HL-60 (cell line): ENCODE results near the gene TMEM141.
"Not testable (repeated sequence)": the region's sequence is repeated elsewhere in the genome, so short reads cannot be mapped to it uniquely, and the experiment has no call there.

Experiments used
- DNase-seq, 2 experiments: peaks; one replicate each; pipeline ENCODE4 v3.0.0-alpha.2; 2010 to 2020; ENCODE audit warnings: low read depth in 1 of 2, low spot score in 1 of 2
- H3K27ac ChIP-seq: fragments of 250-450 bp; sonication (Bioruptor Pico); replicated peaks from 2 replicates; pipeline ENCODE4 v1.5.1; 2020; ENCODE audit warnings: mild to moderate bottlenecking, moderate library complexity
- H3K27me3 ChIP-seq: fragments of 250-450 bp; sonication (Bioruptor Pico); 2 replicates; pipeline ENCODE4 v1.5.1; 2021; ENCODE audit warnings: mild to moderate bottlenecking, moderate library complexity; ENCODE audit not compliant: insufficient read depth, poor library complexity, severe bottlenecking
- H3K4me3 ChIP-seq: replicated peaks from 2 replicates; pipeline ENCODE4 v1.5.1; 2011; ENCODE audit warnings: mild to moderate bottlenecking, control low read depth, low read length; ENCODE audit not compliant: insufficient read depth
- GABPA ChIP-seq: IDR thresholded peaks from 2 replicates; pipeline ENCODE4 v1.6.1; 2012; ENCODE audit warnings: low read depth
- POLR2AphosphoS5 ChIP-seq: IDR thresholded peaks from 2 replicates; pipeline ENCODE4 v1.6.1; 2012; ENCODE audit warnings: low read depth
- SPI1 ChIP-seq: IDR thresholded peaks from 2 replicates; pipeline ENCODE4 v1.6.1; 2012; ENCODE audit warnings: low read depth, mild to moderate bottlenecking, borderline replicate concordance
- TF ChIP-seq, protein P1 (sequence below): IDR thresholded peaks from one replicate; pipeline ENCODE4 v1.5.1; 2011; ENCODE audit warnings: low read length, control low read depth, inconsistent platforms; ENCODE audit not compliant: insufficient read depth
- TF ChIP-seq, protein P2 (sequence below): IDR thresholded peaks from 2 replicates; pipeline ENCODE4 v1.6.1; 2012; ENCODE audit warnings: low read depth; ENCODE audit not compliant: insufficient replicate concordance

The TMEM141 gene

GRCh38 chr9:136839229-136840139 lies 48.3 kb downstream of the TMEM141 start:
- no peak for TF ChIP-seq POLR2AphosphoS5
- no peak for TF ChIP-seq GABPA
- TF ChIP-seq SPI1 = no peak
- TF ChIP-seq, protein P1, sequence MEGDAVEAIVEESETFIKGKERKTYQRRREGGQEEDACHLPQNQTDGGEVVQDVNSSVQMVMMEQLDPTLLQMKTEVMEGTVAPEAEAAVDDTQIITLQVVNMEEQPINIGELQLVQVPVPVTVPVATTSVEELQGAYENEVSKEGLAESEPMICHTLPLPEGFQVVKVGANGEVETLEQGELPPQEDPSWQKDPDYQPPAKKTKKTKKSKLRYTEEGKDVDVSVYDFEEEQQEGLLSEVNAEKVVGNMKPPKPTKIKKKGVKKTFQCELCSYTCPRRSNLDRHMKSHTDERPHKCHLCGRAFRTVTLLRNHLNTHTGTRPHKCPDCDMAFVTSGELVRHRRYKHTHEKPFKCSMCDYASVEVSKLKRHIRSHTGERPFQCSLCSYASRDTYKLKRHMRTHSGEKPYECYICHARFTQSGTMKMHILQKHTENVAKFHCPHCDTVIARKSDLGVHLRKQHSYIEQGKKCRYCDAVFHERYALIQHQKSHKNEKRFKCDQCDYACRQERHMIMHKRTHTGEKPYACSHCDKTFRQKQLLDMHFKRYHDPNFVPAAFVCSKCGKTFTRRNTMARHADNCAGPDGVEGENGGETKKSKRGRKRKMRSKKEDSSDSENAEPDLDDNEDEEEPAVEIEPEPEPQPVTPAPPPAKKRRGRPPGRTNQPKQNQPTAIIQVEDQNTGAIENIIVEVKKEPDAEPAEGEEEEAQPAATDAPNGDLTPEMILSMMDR = no peak
- TF ChIP-seq, protein P2, sequence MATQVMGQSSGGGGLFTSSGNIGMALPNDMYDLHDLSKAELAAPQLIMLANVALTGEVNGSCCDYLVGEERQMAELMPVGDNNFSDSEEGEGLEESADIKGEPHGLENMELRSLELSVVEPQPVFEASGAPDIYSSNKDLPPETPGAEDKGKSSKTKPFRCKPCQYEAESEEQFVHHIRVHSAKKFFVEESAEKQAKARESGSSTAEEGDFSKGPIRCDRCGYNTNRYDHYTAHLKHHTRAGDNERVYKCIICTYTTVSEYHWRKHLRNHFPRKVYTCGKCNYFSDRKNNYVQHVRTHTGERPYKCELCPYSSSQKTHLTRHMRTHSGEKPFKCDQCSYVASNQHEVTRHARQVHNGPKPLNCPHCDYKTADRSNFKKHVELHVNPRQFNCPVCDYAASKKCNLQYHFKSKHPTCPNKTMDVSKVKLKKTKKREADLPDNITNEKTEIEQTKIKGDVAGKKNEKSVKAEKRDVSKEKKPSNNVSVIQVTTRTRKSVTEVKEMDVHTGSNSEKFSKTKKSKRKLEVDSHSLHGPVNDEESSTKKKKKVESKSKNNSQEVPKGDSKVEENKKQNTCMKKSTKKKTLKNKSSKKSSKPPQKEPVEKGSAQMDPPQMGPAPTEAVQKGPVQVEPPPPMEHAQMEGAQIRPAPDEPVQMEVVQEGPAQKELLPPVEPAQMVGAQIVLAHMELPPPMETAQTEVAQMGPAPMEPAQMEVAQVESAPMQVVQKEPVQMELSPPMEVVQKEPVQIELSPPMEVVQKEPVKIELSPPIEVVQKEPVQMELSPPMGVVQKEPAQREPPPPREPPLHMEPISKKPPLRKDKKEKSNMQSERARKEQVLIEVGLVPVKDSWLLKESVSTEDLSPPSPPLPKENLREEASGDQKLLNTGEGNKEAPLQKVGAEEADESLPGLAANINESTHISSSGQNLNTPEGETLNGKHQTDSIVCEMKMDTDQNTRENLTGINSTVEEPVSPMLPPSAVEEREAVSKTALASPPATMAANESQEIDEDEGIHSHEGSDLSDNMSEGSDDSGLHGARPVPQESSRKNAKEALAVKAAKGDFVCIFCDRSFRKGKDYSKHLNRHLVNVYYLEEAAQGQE = no peak
- H3K27me3 ChIP-seq = peaks cover 5% of the 10 kb centered on the region
- DNase-seq = no peak
- no peak overlapping the region for H3K4me3 ChIP-seq
- H3K27ac ChIP-seq = no peak overlapping the region

GRCh38 chr9:136840140-136840876 lies 49.2 kb downstream of the TMEM141 start:
- TF ChIP-seq POLR2AphosphoS5 = no peak
- no peak overlapping the region for H3K27ac ChIP-seq
- peaks cover 6% of the 10 kb centered on the region for H3K27me3 ChIP-seq
- DNase-seq = no peak
- H3K4me3 ChIP-seq = no peak overlapping the region

DNA sequence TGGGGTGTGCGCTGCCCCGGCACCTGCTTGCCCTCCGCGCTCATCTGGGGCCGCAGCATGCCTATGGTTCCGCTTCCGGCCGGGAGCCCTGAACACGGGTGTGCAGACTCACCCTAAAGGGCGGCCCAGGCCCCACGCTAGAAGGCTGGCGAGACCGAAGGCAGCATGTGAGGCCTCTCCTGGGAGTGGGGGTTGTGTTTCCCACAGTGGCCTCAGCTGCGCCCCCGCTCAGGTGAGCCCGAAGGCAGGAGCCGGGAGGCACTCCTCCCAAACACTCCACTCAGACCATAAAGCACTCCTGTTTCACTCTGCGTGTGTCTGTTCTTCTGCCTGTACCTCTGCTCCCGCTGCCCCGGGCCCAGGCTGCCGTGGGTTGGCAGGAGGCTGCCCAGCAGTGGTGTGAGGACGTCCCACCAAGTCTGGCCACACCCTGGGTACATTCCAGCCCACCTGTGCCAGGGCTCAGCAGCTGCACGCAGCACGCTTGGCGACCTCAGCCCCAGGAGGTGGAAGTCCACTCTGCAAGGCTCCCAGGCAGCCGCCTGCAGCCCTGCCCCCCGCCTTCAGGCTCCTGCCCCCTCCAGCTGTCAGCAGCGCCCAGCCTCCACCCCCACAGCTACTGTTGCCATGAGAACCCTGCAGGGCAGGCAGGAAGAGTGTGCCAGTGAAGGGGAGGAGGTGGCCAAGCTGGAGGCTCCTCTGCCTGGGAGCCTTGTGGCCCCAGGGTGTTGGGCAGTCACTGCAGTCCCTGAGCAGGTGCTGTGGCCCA lies 49.9 kb downstream of the TMEM141 start:
- TF ChIP-seq, protein P1 = no peak
- TF ChIP-seq POLR2AphosphoS5 = peak; percentile 57; the same call in 1 of the 2 replicates
- Histone ChIP-seq H3K27ac (no peak overlapping the region), H3K27me3 (peaks cover 8% of the 10 kb centered on the region), H3K4me3 (no peak overlapping the region)
- peak in 1 of 2 experiments; percentile 30 for DNase-seq

GRCh38 chr9:136841646-136842379 lies 50.7 kb downstream of the TMEM141 start:
- DNase-seq, H3K4me3 ChIP-seq, H3K27ac ChIP-seq, H3K27me3 ChIP-seq: not testable (repeated sequence)

DNA sequence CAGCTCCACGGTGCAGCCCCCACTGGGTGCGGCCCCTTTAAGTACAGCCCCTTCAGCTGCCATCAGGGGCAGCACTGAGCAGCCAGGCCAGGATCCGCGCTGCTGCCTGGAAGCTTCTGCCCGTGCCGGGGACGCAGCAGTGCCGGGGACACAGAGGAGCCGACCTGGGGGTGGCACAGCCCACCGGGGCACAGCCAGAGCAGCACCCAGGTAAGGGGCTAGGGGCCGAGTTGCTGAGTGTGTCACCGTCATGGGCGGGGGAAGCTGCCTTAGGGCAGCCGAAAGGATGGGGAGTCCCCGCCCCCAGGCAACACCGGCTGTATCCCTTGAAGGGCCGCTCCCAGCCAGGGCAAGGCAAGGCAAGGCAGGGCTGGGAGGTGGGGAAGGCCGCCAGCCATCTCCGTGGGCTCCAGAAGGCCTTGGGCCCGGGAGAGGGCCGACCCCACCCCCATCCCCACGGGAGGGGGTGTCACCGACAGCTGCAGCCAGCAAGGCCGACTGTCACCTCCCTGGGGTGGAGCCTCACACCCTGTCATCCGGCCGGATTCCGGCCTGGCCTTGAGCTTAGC lies 51.3 kb downstream of the TMEM141 start, which contains the start of gene AJM1:
Gene AJM1 (plus strand): TSS at position 99 of the 569 bp plus-strand sequence. CDS start 1,937 bp downstream, outside the sequence.
- peak within 1 kb of the TSS; percentile 18; the same call in 1 of the 2 replicates for H3K4me3 ChIP-seq
- not testable (repeated sequence) for H3K27ac ChIP-seq
- DNase-seq = peak; percentile 31 to 74

More for the DNA sequence above, 51.3 kb downstream of the TMEM141 start, which contains the start of gene AJM1:
- H3K27me3 ChIP-seq = not testable (repeated sequence)
- peak; percentile 67 for TF ChIP-seq POLR2AphosphoS5
- TF ChIP-seq, protein P1 = peak; percentile 60
